IMR-90 (cell line): ENCODE data around the gene ADCY2. TPM values are rescaled to one million over a fixed set of nuclear protein-coding genes. Genes with fewer than 3 reads are reported as not detected.

Source experiments
- ATAC-seq: fragments of 200-7000 bp; cut with Tn5 transposase; 2 replicates; pipeline ENCODE4 v1.9.1; 2020; ENCODE audit warnings: low read depth, mild to moderate bottlenecking, moderate library complexity
- BruUV-seq: library from RNA; stranded (reverse); fragments of 400-500 nt; replicated peaks from 2 replicates; lab custom pipeline; 2021; lab: Mats Ljungman, UMichigan
- CTCF ChIA-PET: fragments of 300-600 bp; formaldehyde crosslinking; extraction: SDS; loops from one replicate; lab custom pipeline; 2021; ENCODE audit warnings: antibody characterized with exemption; lab: Yijun Ruan, JAX
- POLR2A ChIA-PET: fragments of 300-600 bp; sonication (Branson Sonifier 250); formaldehyde crosslinking; loops from one replicate; lab custom pipeline; 2022; ENCODE audit warnings: antibody characterized with exemption; ENCODE audit not compliant: unreplicated experiment; lab: Charles Lee
- DNase-seq: peaks from one replicate; pipeline ENCODE4 v3.0.0; 2013
- H2AFZ ChIP-seq: replicated peaks from 2 replicates; pipeline ENCODE3; 2013; ENCODE audit warnings: low read length, mild to moderate bottlenecking; ENCODE audit not compliant: poor library complexity
- H2AK5ac ChIP-seq: 2 replicates; pipeline ENCODE4 v1.6.1; 2013; ENCODE audit warnings: low read depth, low read length, inconsistent platforms
- H2AK9ac ChIP-seq: replicated peaks from 2 replicates; pipeline ENCODE3; 2013; ENCODE audit warnings: mild to moderate bottlenecking, low read depth, low read length, moderate library complexity; ENCODE audit not compliant: poor library complexity
- H2BK120ac ChIP-seq: 2 replicates; pipeline ENCODE4 v1.6.1; 2013; ENCODE audit warnings: low read depth, low read length, inconsistent platforms
- H2BK15ac ChIP-seq: 3 replicates; pipeline ENCODE4 v1.6.1; 2013; ENCODE audit warnings: low read depth, low read length, inconsistent platforms
- H2BK20ac ChIP-seq: 2 replicates; pipeline ENCODE4 v1.6.1; 2013; ENCODE audit warnings: low read depth, mild to moderate bottlenecking, inconsistent platforms, low read length, moderate library complexity
- H2BK5ac ChIP-seq: 2 replicates; pipeline ENCODE4 v1.6.1; 2013; ENCODE audit warnings: mild to moderate bottlenecking, low read depth, low read length, inconsistent platforms; ENCODE audit not compliant: poor library complexity, severe bottlenecking
- H3K14ac ChIP-seq: replicated peaks from 2 replicates; pipeline ENCODE4 v1.6.1; 2013; ENCODE audit warnings: low read depth, low read length, inconsistent platforms
- H3K18ac ChIP-seq: 2 replicates; pipeline ENCODE4 v1.6.1; 2013; ENCODE audit warnings: low read depth, low read length, control low read depth
- H3K23ac ChIP-seq: 2 replicates; pipeline ENCODE4 v1.6.1; 2013; ENCODE audit warnings: low read depth, low read length, inconsistent platforms
- H3K27ac ChIP-seq: 2 replicates; pipeline ENCODE4 v1.5.1; 2013; ENCODE audit warnings: mild to moderate bottlenecking, control low read depth, low read length; ENCODE audit not compliant: insufficient read depth
- H3K27me3 ChIP-seq: 2 replicates; pipeline ENCODE4 v1.6.1; 2013; ENCODE audit warnings: low read length; ENCODE audit not compliant: control insufficient read depth, insufficient read depth
- H3K36me3 ChIP-seq: 2 replicates; pipeline ENCODE4 v1.6.1; 2013; ENCODE audit warnings: low read length, mixed read lengths; ENCODE audit not compliant: control insufficient read depth, insufficient read depth
- H3K4ac ChIP-seq: 2 replicates; pipeline ENCODE4 v1.6.1; 2013; ENCODE audit warnings: low read depth, low read length, inconsistent platforms
- H3K4me1 ChIP-seq: 2 replicates; pipeline ENCODE4 v1.6.1; 2013; ENCODE audit warnings: low read length, mixed read lengths; ENCODE audit not compliant: control insufficient read depth, insufficient read depth
- H3K4me2 ChIP-seq: 2 replicates; pipeline ENCODE4 v1.6.1; 2013; ENCODE audit warnings: low read depth, mild to moderate bottlenecking, control low read depth, low read length, moderate library complexity
- H3K4me3 ChIP-seq: 2 replicates; pipeline ENCODE4 v1.5.1; 2013; ENCODE audit warnings: low read depth, mild to moderate bottlenecking, control low read depth, low read length, moderate library complexity; ENCODE audit not compliant: insufficient read depth
- H3K56ac ChIP-seq: 2 replicates; pipeline ENCODE4 v1.6.1; 2013; ENCODE audit warnings: low read length, inconsistent platforms; ENCODE audit not compliant: insufficient read depth; ENCODE audit errors: extremely low read depth
- H3K79me1 ChIP-seq, 2 experiments: 2 replicates each; pipeline ENCODE4 v1.6.1; 2013; ENCODE audit warnings: low read length in 2 of 2, inconsistent platforms in 1 of 2, low read depth in 1 of 2
- H3K9ac ChIP-seq: 2 replicates; pipeline ENCODE4 v1.6.1; 2013; ENCODE audit warnings: low read depth, low read length, control low read depth
- H3K9me1 ChIP-seq: 2 replicates; pipeline ENCODE4 v1.6.1; 2013; ENCODE audit warnings: low read length, inconsistent platforms; ENCODE audit not compliant: insufficient read depth
- H3K9me3 ChIP-seq: 2 replicates; pipeline ENCODE4 v1.6.1; 2013; ENCODE audit warnings: low read length; ENCODE audit not compliant: control insufficient read depth, insufficient read depth
- H4K20me1 ChIP-seq: 2 replicates; pipeline ENCODE4 v1.6.1; 2013; ENCODE audit warnings: low read length, inconsistent platforms; ENCODE audit not compliant: insufficient read depth
- H4K5ac ChIP-seq: 2 replicates; pipeline ENCODE4 v1.6.1; 2013; ENCODE audit warnings: mild to moderate bottlenecking, low read depth, low read length, control low read depth
- H4K8ac ChIP-seq, 2 experiments: 2 replicates each; pipeline ENCODE4 v1.6.1; 2013; ENCODE audit warnings: low read depth in 2 of 2, low read length in 2 of 2, control low read depth in 1 of 2, inconsistent platforms in 1 of 2
- H4K91ac ChIP-seq: 2 replicates; pipeline ENCODE4 v1.6.1; 2013; ENCODE audit warnings: low read depth, low read length, inconsistent platforms; ENCODE audit not compliant: insufficient read depth
- CTCF ChIP-seq: conservative IDR thresholded peaks from 2 replicates; pipeline ENCODE4 v1.5.1; 2012; ENCODE audit warnings: mild to moderate bottlenecking, low read depth, low read length, improper control_type of control experiment
- MAZ ChIP-seq: IDR thresholded peaks from 2 replicates; pipeline ENCODE4 v1.6.1; 2012; ENCODE audit warnings: low read depth, mild to moderate bottlenecking, low read length, improper control_type of control experiment, moderate library complexity, borderline replicate concordance
- WGBS, 2 experiments: methylation state at CpG; one replicate each; pipeline versions ENCODE4 v1.1.5 to v1.1.7; 2013; ENCODE audit warnings: missing lambda C conversion rate in 2 of 2; ENCODE audit not compliant: insufficient read length in 1 of 2; ENCODE audit errors: extremely low coverage in 2 of 2; 5-methylcytosine and 5-hydroxymethylcytosine counted together
- dilution Hi-C: fragments of 300-500 bp; cut with HindIII; formaldehyde crosslinking; loops from one replicate; pipeline ENCODE4 v1.14.3; 2018; ENCODE audit warnings: low sequenced_read_pairs; ENCODE audit not compliant: unreplicated experiment
- in situ Hi-C: fragments of 300-500 bp; cut with MboI; formaldehyde crosslinking; loops from 3 replicates; pipeline ENCODE4 v1.14.3; 2019; ENCODE audit warnings: low sequenced_read_pairs, inconsistent platforms, mixed read lengths
- intact Hi-C: fragments of 100-400 bp; cut with micrococcal nuclease; formaldehyde crosslinking; loops from 2 replicates; pipeline ENCODE4 v1.10.0; 2022
- polyA plus RNA-seq, 3 experiments: library from polyadenylated mRNA; depleted of rRNA; stranded (reverse); fragments of >200 nt; gene quantifications; 2 replicates each; pipeline ENCODE4 v1.2.3, GENCODE V29; 2012; ENCODE audit warnings: low replicate concordance in 1 of 3
- total RNA-seq: library from RNA; depleted of rRNA; stranded (reverse); fragments of >200 nt; gene quantifications from 2 replicates; pipeline ENCODE4 v1.2.3, GENCODE V29; 2012
- TF ChIP-seq, protein P1 (sequence below): fragments of 150-350 bp; IDR thresholded peaks from 2 replicates; pipeline ENCODE4 v1.6.1; 2016; ENCODE audit warnings: low read depth, mild to moderate bottlenecking, low read length, moderate library complexity, borderline replicate concordance

ADCY2 gene
- total and polyA plus RNA-seq, 2 of the 4 experiments (the other 2 are of a cell fraction): not detected

DNA sequence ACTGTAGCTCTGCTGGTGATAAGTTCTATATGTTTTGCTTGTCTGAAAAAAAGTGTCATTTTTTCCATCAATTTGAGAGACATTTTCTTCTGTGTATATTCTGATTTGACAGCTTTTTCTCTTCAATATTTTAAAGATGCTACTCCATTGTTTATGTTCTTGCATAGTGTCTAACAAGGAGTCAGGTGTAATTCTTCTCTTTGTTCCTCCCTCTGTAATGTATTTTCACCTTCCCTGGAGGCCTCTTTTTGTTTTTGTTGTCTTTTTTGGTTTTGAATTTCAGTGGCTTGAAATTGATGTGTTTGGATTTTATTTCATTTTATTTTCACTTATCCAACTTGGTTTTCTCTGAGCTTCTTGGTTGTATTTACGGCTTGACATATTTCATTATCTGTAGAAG lies 75.8 kb downstream of the ADCY2 start:
- POLR2A ChIA-PET: no interaction called here
- H3K18ac ChIP-seq: no peak overlapping the region
- H3K9me1 ChIP-seq: no peaks in the 10 kb centered on the region
- intact Hi-C loops: no loop called here
- H2AFZ ChIP-seq: no peak overlapping the region
- no peak overlapping the region for H2BK120ac ChIP-seq
- H3K9me3 ChIP-seq: peaks cover 16% of the 10 kb centered on the region
- DNase-seq (no peak), ATAC-seq (no peak)
- no peak overlapping the region for H3K4ac ChIP-seq
- dilution Hi-C loops: no loop called here
- WGBS, 2 experiments: no CpG with 5 or more reads among the region's 1 CpG
- H3K4me1 ChIP-seq: no peaks in the 10 kb centered on the region
- H3K14ac ChIP-seq: no peak overlapping the region
- no peak overlapping the region for H3K4me3 ChIP-seq
- H2BK5ac ChIP-seq: no peak overlapping the region
- H2AK9ac ChIP-seq: no peak overlapping the region
- CTCF ChIA-PET: no interaction called here
- no peak overlapping the region for H3K9ac ChIP-seq
- H2BK15ac ChIP-seq: no peak overlapping the region
- no peaks in the 10 kb centered on the region for H3K36me3 ChIP-seq
- no peak overlapping the region for H3K4me2 ChIP-seq
- H3K79me1 ChIP-seq: no peaks in the 10 kb centered on the region
- no peak overlapping the region for H2BK20ac ChIP-seq
- H2AK5ac ChIP-seq: no peak overlapping the region
- no peak overlapping the region for H4K91ac ChIP-seq
- H4K20me1 ChIP-seq: no peaks in the 10 kb centered on the region
- no peak overlapping the region for H4K5ac ChIP-seq
- H3K27me3 ChIP-seq: no peaks in the 10 kb centered on the region
- no peak overlapping the region for H4K8ac ChIP-seq
- no peak for TF ChIP-seq MAZ
- TF ChIP-seq, protein P1, sequence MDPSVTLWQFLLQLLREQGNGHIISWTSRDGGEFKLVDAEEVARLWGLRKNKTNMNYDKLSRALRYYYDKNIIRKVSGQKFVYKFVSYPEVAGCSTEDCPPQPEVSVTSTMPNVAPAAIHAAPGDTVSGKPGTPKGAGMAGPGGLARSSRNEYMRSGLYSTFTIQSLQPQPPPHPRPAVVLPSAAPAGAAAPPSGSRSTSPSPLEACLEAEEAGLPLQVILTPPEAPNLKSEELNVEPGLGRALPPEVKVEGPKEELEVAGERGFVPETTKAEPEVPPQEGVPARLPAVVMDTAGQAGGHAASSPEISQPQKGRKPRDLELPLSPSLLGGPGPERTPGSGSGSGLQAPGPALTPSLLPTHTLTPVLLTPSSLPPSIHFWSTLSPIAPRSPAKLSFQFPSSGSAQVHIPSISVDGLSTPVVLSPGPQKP: no peak
- TF ChIP-seq CTCF: no peak
- no peak overlapping the region for H3K56ac ChIP-seq
- no peak overlapping the region for H3K27ac ChIP-seq
- no peak overlapping the region for H3K23ac ChIP-seq
- BruUV-seq: no TSS peak
- in situ Hi-C loops: no loop called here
